ENCODE measurements around the gene HPD. TPM values are rescaled to one million over a fixed set of nuclear protein-coding genes. Genes with fewer than 3 reads are reported as not detected.
"Not testable (repeated sequence)": the region's sequence is repeated elsewhere in the genome, so short reads cannot be mapped to it uniquely, and the experiment has no call there.

HPD gene
- total RNA-seq = not detected

- no peak within 1 kb of the TSS for H3K27ac Mint-ChIP-seq
- intact Hi-C loops (cut with micrococcal nuclease) = no loop called here
- H3K36me3 Mint-ChIP-seq (ENCODE audit: low read depth) = no peaks in the 10 kb centered on the region
- no peak within 1 kb of the TSS for H3K4me3 Mint-ChIP-seq
- no peaks in the 10 kb centered on the region for H3K27me3 Mint-ChIP-seq (ENCODE audit: low read depth)
- H3K9me3 Mint-ChIP-seq = no peaks in the 10 kb centered on the region
- CTCF ChIA-PET = interaction anchor here (1.3 kb wide), 1 partner anchor 65 kb away, joined by 6 read pairs; no protein-coding TSS in a partner anchor
- H3K4me1 Mint-ChIP-seq (ENCODE audit: low read depth) = peaks cover 2% of the 10 kb centered on the region
- no peak for DNase-seq
These were observed at the start of gene HPD for GRCh38 chr12:121858662-121859572. HPD (minus strand) TSS chr12:121858859; CDS start chr12:121858823, 36 bp downstream.

DNA sequence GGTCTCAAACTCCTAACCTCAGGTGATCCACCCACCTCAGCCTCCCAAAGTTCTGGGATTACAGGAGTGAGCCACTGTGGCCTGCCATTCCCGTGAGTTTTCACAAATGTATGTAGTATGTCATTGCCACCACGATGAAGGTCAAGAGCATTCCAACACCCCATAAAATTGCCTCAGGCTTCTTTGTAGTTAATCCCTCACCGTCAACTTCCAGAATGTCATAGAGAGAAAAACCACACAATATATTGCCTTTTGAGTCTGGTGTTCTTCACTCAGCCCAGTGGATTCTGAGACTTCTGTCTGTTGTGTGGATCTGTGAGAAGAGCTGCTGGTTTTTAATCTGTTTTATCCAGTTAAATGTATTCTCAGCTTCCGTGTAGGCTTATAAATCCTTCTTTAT lies 47.1 kb upstream of the HPD start:
- CTCF ChIA-PET = interaction anchor here (0.6 to 0.7 kb wide), 2 partner anchors 111 to 792 kb away, joined by 3 read pairs; no protein-coding TSS in a partner anchor

GRCh38 chr12:121903202-121903601 lies 44.5 kb upstream of the HPD start:
- Mint-ChIP-seq H3K9me3 (no peaks in the 10 kb centered on the region), H3K36me3 (ENCODE audit: low read depth) (peaks cover 31% of the 10 kb centered on the region), H3K4me3 (no peak overlapping the region), H3K27me3 (ENCODE audit: low read depth) (no peaks in the 10 kb centered on the region), H3K27ac (no peak overlapping the region), H3K4me1 (ENCODE audit: low read depth) (no peaks in the 10 kb centered on the region)
- CTCF ChIA-PET = no interaction called here
- DNase-seq = no peak
- intact Hi-C loops (cut with micrococcal nuclease) = no loop called here

More for the DNA sequence above, 47.1 kb upstream of the HPD start:
- H3K27me3 Mint-ChIP-seq (ENCODE audit: low read depth) = no peaks in the 10 kb centered on the region
- H3K9me3 Mint-ChIP-seq = no peaks in the 10 kb centered on the region
- DNase-seq = no peak
- H3K27ac Mint-ChIP-seq = no peak overlapping the region
- peaks cover 7% of the 10 kb centered on the region for H3K4me1 Mint-ChIP-seq (ENCODE audit: low read depth)
- peaks cover 36% of the 10 kb centered on the region for H3K36me3 Mint-ChIP-seq (ENCODE audit: low read depth)
- intact Hi-C loops (cut with micrococcal nuclease) = no loop called here
- H3K4me3 Mint-ChIP-seq = no peak overlapping the region

DNA sequence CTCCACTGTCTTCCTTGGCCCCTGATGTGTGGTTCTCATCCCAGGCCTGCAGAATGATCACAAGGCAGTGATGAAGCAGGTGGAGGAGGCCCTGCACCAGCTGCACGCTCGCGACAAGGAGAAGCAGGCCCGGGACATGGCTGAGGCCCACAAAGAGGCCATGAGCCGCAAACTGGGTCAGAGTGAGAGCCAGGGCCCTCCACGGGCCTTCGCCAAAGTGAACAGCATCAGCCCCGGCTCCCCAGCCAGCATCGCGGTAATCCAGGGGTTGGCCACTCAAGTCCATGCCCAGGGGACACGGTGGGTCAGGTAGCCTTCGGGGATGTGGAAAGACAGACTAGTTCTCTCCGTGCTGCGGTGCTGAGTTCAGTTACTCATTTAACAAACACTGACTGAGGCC lies 40.9 kb upstream of the HPD start:
- Mint-ChIP-seq H3K36me3 (ENCODE audit: low read depth) (peaks cover 31% of the 10 kb centered on the region), H3K9me3 (no peaks in the 10 kb centered on the region), H3K4me1 (ENCODE audit: low read depth) (peaks cover 4% of the 10 kb centered on the region), H3K27ac (no peak overlapping the region), H3K4me3 (no peak overlapping the region), H3K27me3 (ENCODE audit: low read depth) (no peaks in the 10 kb centered on the region)
- no peak for DNase-seq
- CTCF ChIA-PET = interaction anchor here (0.6 kb wide), 1 partner anchor 284 kb away, joined by 3 read pairs; no protein-coding TSS in a partner anchor
- intact Hi-C loops (cut with micrococcal nuclease) = no loop called here

- Mint-ChIP-seq H3K9me3 (no peaks in the 10 kb centered on the region), H3K27ac (no peak overlapping the region), H3K27me3 (ENCODE audit: low read depth) (no peaks in the 10 kb centered on the region), H3K4me1 (ENCODE audit: low read depth) (peaks cover 18% of the 10 kb centered on the region), H3K36me3 (ENCODE audit: low read depth) (peaks cover 33% of the 10 kb centered on the region), H3K4me3 (no peak overlapping the region)
- intact Hi-C loops (cut with micrococcal nuclease) = no loop called here
- no peak for DNase-seq
- CTCF ChIA-PET = interaction anchor here (0.6 to 1.1 kb wide), 2 partner anchors 140 to 180 kb away, joined by 3 to 4 read pairs; no protein-coding TSS in a partner anchor
These were observed 39.6 kb upstream of the HPD start for GRCh38 chr12:121898287-121898686.

GRCh38 chr12:121894633-121895032 lies 36.0 kb upstream of the HPD start:
- no peak for DNase-seq
- H3K27ac Mint-ChIP-seq = peak overlapping the region; percentile 83

DNA sequence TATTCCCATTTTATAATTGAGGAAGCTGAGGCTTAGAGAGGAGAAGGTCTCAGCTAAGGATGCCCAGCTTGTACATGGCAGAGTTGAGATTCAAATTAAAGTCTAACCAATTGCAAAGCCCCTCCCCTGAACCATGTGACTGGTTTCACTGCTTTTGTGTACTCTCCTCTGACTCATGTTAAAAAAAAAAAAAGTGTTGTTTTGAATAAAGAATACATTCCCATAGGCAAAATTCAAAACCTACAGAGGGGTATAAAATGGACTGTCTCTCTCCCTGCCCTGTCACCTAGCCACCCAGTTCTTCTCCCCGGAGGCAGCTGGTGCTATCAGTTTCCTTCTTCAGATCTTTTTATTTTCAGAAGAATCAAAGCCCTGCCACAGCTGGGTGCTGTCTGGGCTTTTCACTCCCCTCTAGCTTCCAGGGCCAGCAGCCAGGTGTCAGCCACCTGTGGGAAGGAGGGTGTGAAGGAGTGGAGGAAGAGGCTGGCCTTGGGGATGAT lies 35.4 kb upstream of the HPD start:
- intact Hi-C loops (cut with micrococcal nuclease) = no loop called here
- peaks cover 25% of the 10 kb centered on the region for H3K36me3 Mint-ChIP-seq (ENCODE audit: low read depth)
- CTCF ChIA-PET = interaction anchor here (0.6 to 2.1 kb wide), 7 partner anchors 24 to 186 kb away, joined by 3 to 14 read pairs (median 5); partner anchors contain the start of gene CFAP251
- H3K9me3 Mint-ChIP-seq = no peaks in the 10 kb centered on the region
- H3K4me1 Mint-ChIP-seq (ENCODE audit: low read depth) = peaks cover 42% of the 10 kb centered on the region
- peak; percentile 75 for DNase-seq
- no peaks in the 10 kb centered on the region for H3K27me3 Mint-ChIP-seq (ENCODE audit: low read depth)
- H3K4me3 Mint-ChIP-seq = peak overlapping the region; percentile 1
- H3K27ac Mint-ChIP-seq = peak overlapping the region; percentile 83

More at GRCh38 chr12:121894633-121895032, 36.0 kb upstream of the HPD start:
- H3K4me1 Mint-ChIP-seq (ENCODE audit: low read depth) = peaks cover 38% of the 10 kb centered on the region
- intact Hi-C loops (cut with micrococcal nuclease) = no loop called here
- H3K27me3 Mint-ChIP-seq (ENCODE audit: low read depth) = no peaks in the 10 kb centered on the region
- H3K9me3 Mint-ChIP-seq = no peaks in the 10 kb centered on the region
- peaks cover 30% of the 10 kb centered on the region for H3K36me3 Mint-ChIP-seq (ENCODE audit: low read depth)
- CTCF ChIA-PET = interaction anchor here (1.1 to 1.4 kb wide), 3 partner anchors 88 to 112 kb away, joined by 3 to 6 read pairs (median 5); no protein-coding TSS in a partner anchor
- H3K4me3 Mint-ChIP-seq = no peak overlapping the region

DNA sequence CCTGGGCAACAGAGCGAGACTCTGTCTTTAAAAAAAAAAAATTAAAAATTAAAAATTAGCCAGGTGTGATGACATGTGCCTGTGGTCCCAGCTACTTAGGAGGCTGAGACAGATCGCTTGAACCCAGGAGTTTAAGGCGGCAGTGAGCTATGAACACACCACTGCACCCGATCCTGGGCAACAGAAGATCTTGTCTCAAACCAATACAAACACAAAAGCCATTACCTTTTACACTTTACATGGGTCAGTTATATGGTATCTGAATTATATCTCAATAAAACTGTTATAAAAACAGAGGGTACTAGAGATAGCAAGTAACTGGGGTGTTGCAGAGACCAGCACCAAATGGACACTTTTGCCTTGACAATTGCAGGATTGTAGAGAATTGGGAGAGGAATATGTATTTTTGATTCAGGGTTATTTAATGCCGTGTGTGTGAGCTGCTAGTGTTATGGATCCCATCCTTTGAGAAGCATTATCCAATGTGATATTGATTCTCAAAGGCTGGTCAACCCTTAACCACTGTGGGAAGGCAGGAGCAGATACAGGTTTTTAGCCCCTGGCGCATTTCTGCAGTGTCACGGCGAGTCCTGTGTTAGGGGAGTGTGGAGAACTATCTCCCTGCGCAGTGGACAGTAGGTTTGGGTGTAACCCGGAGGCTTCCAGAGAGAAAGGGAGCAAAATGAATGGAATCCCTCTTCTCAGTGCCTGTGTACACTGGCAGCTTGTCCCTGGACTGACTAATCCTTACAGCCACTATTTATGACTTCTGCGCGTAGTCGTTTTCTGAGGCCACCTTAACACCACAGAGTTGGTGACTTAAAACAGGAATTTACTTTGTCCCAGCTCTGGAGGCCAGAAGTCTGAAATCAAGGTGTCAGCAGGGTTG lies 34.3 kb upstream of the HPD start:
- Mint-ChIP-seq H3K9me3 (no peaks in the 10 kb centered on the region), H3K4me1 (ENCODE audit: low read depth) (peaks cover 48% of the 10 kb centered on the region), H3K4me3 (no peak overlapping the region), H3K27ac (peak overlapping the region; percentile 83), H3K27me3 (ENCODE audit: low read depth) (no peaks in the 10 kb centered on the region), H3K36me3 (ENCODE audit: low read depth) (peaks cover 24% of the 10 kb centered on the region)
- intact Hi-C loops (cut with micrococcal nuclease) = no loop called here
- DNase-seq = no peak
- CTCF ChIA-PET = interaction anchor here (0.6 to 2.1 kb wide), 8 partner anchors 25 to 185 kb away, joined by 3 to 14 read pairs (median 5); partner anchors contain the start of genes CFAP251, RHOF and TMEM120B

DNA sequence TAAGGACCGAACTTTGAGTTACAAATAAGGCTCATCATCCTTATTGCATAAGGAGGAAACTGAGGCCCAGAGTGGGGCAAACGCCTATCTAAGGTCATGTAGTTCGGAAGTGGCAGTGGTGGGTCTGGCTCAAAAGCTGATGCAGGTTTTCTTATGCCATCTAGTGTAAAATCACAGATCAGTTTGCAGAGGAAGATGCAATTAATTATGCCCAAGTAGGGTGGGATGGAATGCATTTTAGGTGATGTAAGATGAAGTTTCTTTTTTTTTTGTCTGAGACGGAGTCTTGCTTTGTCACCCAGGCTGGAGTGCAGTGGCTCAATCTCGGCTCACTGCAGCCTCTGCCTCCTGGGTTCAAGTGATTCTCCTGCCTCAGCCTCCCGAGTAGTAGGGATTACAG lies 31.0 kb upstream of the HPD start:
- DNase-seq; H3K27me3 Mint-ChIP-seq (ENCODE audit: low read depth); H3K9me3 Mint-ChIP-seq: not testable (repeated sequence)
- Mint-ChIP-seq H3K4me3 (peak overlapping the region; percentile 98), H3K4me1 (ENCODE audit: low read depth) (peaks cover 47% of the 10 kb centered on the region), H3K27ac (peak overlapping the region; percentile 94), H3K36me3 (ENCODE audit: low read depth) (peaks cover 12% of the 10 kb centered on the region)
- CTCF ChIA-PET = interaction anchor here (0.9 to 4.6 kb wide), 8 partner anchors 37 to 95 kb away, joined by 3 to 72 read pairs (median 4); partner anchors contain the start of gene RHOF
- intact Hi-C loops (cut with micrococcal nuclease) = loop anchor here (2.0 kb wide), 4 partner anchors 177 to 489 kb away; partner anchors contain the start of genes ORAI1, RNF34 and TMEM120B

- peaks cover 10% of the 10 kb centered on the region for H3K36me3 Mint-ChIP-seq (ENCODE audit: low read depth)
- CTCF ChIA-PET = interaction anchor here (0.8 to 4.6 kb wide), 13 partner anchors 16 to 168 kb away, joined by 3 to 72 read pairs (median 4); partner anchors contain the start of gene RHOF
- H3K9me3 Mint-ChIP-seq = no peaks in the 10 kb centered on the region
- no peaks in the 10 kb centered on the region for H3K27me3 Mint-ChIP-seq (ENCODE audit: low read depth)
- no peak for DNase-seq
- H3K4me1 Mint-ChIP-seq (ENCODE audit: low read depth) = peaks cover 43% of the 10 kb centered on the region
- H3K4me3 Mint-ChIP-seq = peak overlapping the region; percentile 98
- H3K27ac Mint-ChIP-seq = peak overlapping the region; percentile 94
- intact Hi-C loops (cut with micrococcal nuclease) = loop anchor here (2.0 kb wide), 4 partner anchors 176 to 488 kb away; partner anchors contain the start of genes ORAI1, RNF34 and TMEM120B
These were observed 30.6 kb upstream of the HPD start for GRCh38 chr12:121889274-121889624.

- Mint-ChIP-seq H3K9me3 (no peaks in the 10 kb centered on the region), H3K27me3 (ENCODE audit: low read depth) (no peaks in the 10 kb centered on the region), H3K4me3 (peak within 1 kb of the TSS; percentile 98), H3K36me3 (ENCODE audit: low read depth) (peaks cover 9% of the 10 kb centered on the region), H3K27ac (peak within 1 kb of the TSS; percentile 94), H3K4me1 (ENCODE audit: low read depth) (peaks cover 37% of the 10 kb centered on the region)
- intact Hi-C loops (cut with micrococcal nuclease) = loop anchor here (1.0 to 2.0 kb wide), 16 partner anchors 30 to 592 kb away; partner anchors contain the start of genes CAMKK2, CFAP251, DIABLO and ORAI1
- peak; percentile 99 for DNase-seq
- CTCF ChIA-PET = interaction anchor here (0.8 to 4.6 kb wide), 26 partner anchors 10 to 202 kb away, joined by 3 to 72 read pairs (median 4); partner anchors contain the start of genes CFAP251, RHOF and TMEM120B
These were observed 30.0 kb upstream of the HPD start, which contains the start of gene PSMD9 for GRCh38 chr12:121888478-121889273. PSMD9 (plus strand) TSS chr12:121888790; CDS start chr12:121888857, 67 bp downstream.

Data from activated naive CD4-positive, alpha-beta T cell treated with anti-CD3 and anti-CD28 coated beads for 36 hours (primary cell).